Stimulated activated CD8-positive, alpha-beta memory T cell treated with anti-CD3 and anti-CD28 coated beads, Interleukin-4, amount 100 ng/mL, for 48 hours (primary cell): ENCODE measurements around the gene DCDC2C.

Source experiments
- DNase-seq: peaks from one replicate; pipeline ENCODE4 v3.0.0-alpha.2; 2020

The DCDC2C gene

GRCh38 chr2:3747826-3748225, 44.5 kb downstream of the DCDC2C start:
- no peak for DNase-seq

- DNase-seq: no peak
Measured at GRCh38 chr2:3749201-3749600, 45.8 kb downstream of the DCDC2C start.

GRCh38 chr2:3751251-3751650, 47.9 kb downstream of the DCDC2C start:
- no peak for DNase-seq

GRCh38 chr2:3751806-3752205, 48.4 kb downstream of the DCDC2C start:
- DNase-seq: no peak

- no peak for DNase-seq
Measured at GRCh38 chr2:3752376-3752775, 49.0 kb downstream of the DCDC2C start.

GRCh38 chr2:3753561-3753960, 50.2 kb downstream of the DCDC2C start:
- DNase-seq: no peak

GRCh38 chr2:3754280-3754679, 50.9 kb downstream of the DCDC2C start:
- no peak for DNase-seq

- DNase-seq: no peak
Measured at GRCh38 chr2:3754795-3755194, 51.4 kb downstream of the DCDC2C start.

- no peak for DNase-seq
Measured at GRCh38 chr2:3755277-3755676, 51.9 kb downstream of the DCDC2C start.

GRCh38 chr2:3756306-3756705, 52.9 kb downstream of the DCDC2C start:
- DNase-seq: no peak

GRCh38 chr2:3758906-3759305, 55.5 kb downstream of the DCDC2C start:
- DNase-seq: no peak

- no peak for DNase-seq
Measured at GRCh38 chr2:3759331-3759730, 56.0 kb downstream of the DCDC2C start.

- DNase-seq: no peak
Measured at GRCh38 chr2:3759761-3760160, 56.4 kb downstream of the DCDC2C start.

GRCh38 chr2:3761272-3761671, 57.9 kb downstream of the DCDC2C start:
- no peak for DNase-seq

- no peak for DNase-seq
Measured at GRCh38 chr2:3762771-3763447, 59.5 kb downstream of the DCDC2C start.

GRCh38 chr2:3766824-3767223, 63.4 kb downstream of the DCDC2C start:
- DNase-seq: no peak

GRCh38 chr2:3768960-3769765, 65.8 kb downstream of the DCDC2C start:
- no peak for DNase-seq

GRCh38 chr2:3769766-3770165, 66.4 kb downstream of the DCDC2C start:
- DNase-seq: no peak

- DNase-seq: no peak
Measured at GRCh38 chr2:3770724-3771415, 67.5 kb downstream of the DCDC2C start.

- no peak for DNase-seq
Measured at GRCh38 chr2:3771576-3771975, 68.2 kb downstream of the DCDC2C start.

- no peak for DNase-seq
Measured at GRCh38 chr2:3774336-3774735, 71.0 kb downstream of the DCDC2C start.

- DNase-seq: no peak
Measured at GRCh38 chr2:3776311-3776710, 72.9 kb downstream of the DCDC2C start.

- no peak for DNase-seq
Measured at GRCh38 chr2:3777966-3778365, 74.6 kb downstream of the DCDC2C start.
